ENCODE measurements around the gene GALNT11.

- TF ChIP-seq RAD21 (CRISPR knock-in tag; conservative IDR thresholded peaks at IDR 0.05 in 1 of 2, IDR thresholded peaks at IDR 0.05 in 1 of 2): no peak
- TF ChIP-seq HNRNPH1 (optimal IDR thresholded peaks at IDR 0.05; ENCODE audit: low read depth, low read length): no peak
- TF ChIP-seq EP300 (IDR thresholded peaks at IDR 0.05; ENCODE audit: low read length): no peak
- no peak for TF ChIP-seq CTCF (IDR thresholded peaks at IDR 0.05 in 2 of 3, conservative IDR thresholded peaks at IDR 0.05 in 1 of 3; ENCODE audit: insufficient read depth in 2 of 3, low read depth in 1 of 3, low read length in 3 of 3)
- TF ChIP-seq ZNF239 (CRISPR knock-in tag; IDR thresholded peaks at IDR 0.05): no peak
- TF ChIP-seq NFIC (IDR thresholded peaks at IDR 0.05): no peak
- no peak for TF ChIP-seq PRMT5 (CRISPR knock-in tag; IDR thresholded peaks at IDR 0.05)
Observed at GRCh38 chr7:152128252-152128651, 102.8 kb downstream of the GALNT11 start.
